ENCODE measurements around the gene HERC2. TPM values are rescaled to one million over a fixed set of nuclear protein-coding genes. Genes with fewer than 3 reads are reported as not detected.
"Not testable (repeated sequence)": the region's sequence is repeated elsewhere in the genome, so short reads cannot be mapped to it uniquely, and the experiment has no call there.

The HERC2 gene
- total and polyA plus RNA-seq, 2 of the 4 experiments (the other 2 are of a cell fraction), result 20.8 to 28.9 TPM

- H3K27ac ChIP-seq (ENCODE audit: insufficient read depth, low read length); H3K18ac ChIP-seq (ENCODE audit: low read depth, low read length); POLR2A ChIA-PET (ENCODE audit: unreplicated experiment); dilution Hi-C loops (cut with HindIII; ENCODE audit: low sequenced_read_pairs, unreplicated experiment); intact Hi-C loops (cut with micrococcal nuclease); H4K8ac ChIP-seq (ENCODE audit: low read depth in 2 of 2, low read length in 2 of 2); H2AFZ ChIP-seq (replicated peaks; ENCODE audit: low read length, poor library complexity); H4K20me1 ChIP-seq (ENCODE audit: insufficient read depth, low read length); H3K79me1 ChIP-seq (ENCODE audit: low read depth in 1 of 2, low read length in 2 of 2); H3K4me1 ChIP-seq (ENCODE audit: control insufficient read depth, insufficient read depth, low read length); H4K91ac ChIP-seq (ENCODE audit: insufficient read depth, low read depth, low read length); CTCF ChIA-PET; H4K5ac ChIP-seq (ENCODE audit: low read depth, low read length); H3K4me3 ChIP-seq (ENCODE audit: insufficient read depth, low read depth, low read length); H2BK5ac ChIP-seq (ENCODE audit: low read depth, low read length, poor library complexity, severe bottlenecking); H2AK5ac ChIP-seq (ENCODE audit: low read depth, low read length); H3K9me1 ChIP-seq (ENCODE audit: insufficient read depth, low read length); H2BK20ac ChIP-seq (ENCODE audit: low read depth, low read length); H3K4me2 ChIP-seq (ENCODE audit: low read depth, low read length); ATAC-seq (ENCODE audit: low read depth); H3K14ac ChIP-seq (replicated peaks; ENCODE audit: low read depth, low read length); H2BK15ac ChIP-seq (ENCODE audit: low read depth, low read length); H3K27me3 ChIP-seq (ENCODE audit: control insufficient read depth, insufficient read depth, low read length); H2AK9ac ChIP-seq (replicated peaks; ENCODE audit: low read depth, low read length, poor library complexity); in situ Hi-C loops (cut with MboI; ENCODE audit: low sequenced_read_pairs); BruUV-seq (replicated peaks); H3K56ac ChIP-seq (ENCODE audit: extremely low read depth, insufficient read depth, low read length); H3K4ac ChIP-seq (ENCODE audit: low read depth, low read length); H2BK120ac ChIP-seq (ENCODE audit: low read depth, low read length); H3K23ac ChIP-seq (ENCODE audit: low read depth, low read length); H3K9me3 ChIP-seq (ENCODE audit: control insufficient read depth, insufficient read depth, low read length); H3K36me3 ChIP-seq (ENCODE audit: control insufficient read depth, insufficient read depth, low read length); DNase-seq; H3K9ac ChIP-seq (ENCODE audit: low read depth, low read length): not testable (repeated sequence)
- no CpG with 5 or more reads among the region's 2 CpGs for WGBS, 2 experiments (ENCODE audit: extremely low coverage in 2 of 2, insufficient read length in 1 of 2)
Measured at GRCh38 chr15:28305700-28306099, 16.3 kb downstream of the HERC2 start.

DNA sequence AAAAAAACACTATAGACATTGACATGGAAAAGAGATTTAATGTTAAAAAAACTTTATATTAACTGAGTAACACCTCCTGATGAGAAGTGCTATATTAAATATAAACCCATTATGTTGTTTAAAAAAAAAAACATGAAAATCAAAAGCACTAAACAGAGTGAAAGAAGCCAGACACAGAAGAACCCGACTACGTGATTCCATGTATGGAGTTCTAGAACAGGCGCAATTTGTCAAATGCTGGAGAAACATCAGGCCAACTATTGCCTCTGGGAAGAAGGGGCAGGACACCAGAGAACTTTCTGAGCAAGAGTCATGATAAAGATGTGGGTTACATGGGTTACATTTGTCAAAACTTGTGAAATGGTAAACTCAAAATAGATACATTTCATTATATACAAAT lies 24.5 kb downstream of the HERC2 start:
- BruUV-seq (replicated peaks), result not testable (repeated sequence)

More for the DNA sequence above, 24.5 kb downstream of the HERC2 start:
- H2AFZ ChIP-seq (replicated peaks; ENCODE audit: low read length, poor library complexity); H3K4me2 ChIP-seq (ENCODE audit: low read depth, low read length); H3K27me3 ChIP-seq (ENCODE audit: control insufficient read depth, insufficient read depth, low read length); H2BK15ac ChIP-seq (ENCODE audit: low read depth, low read length); H2BK5ac ChIP-seq (ENCODE audit: low read depth, low read length, poor library complexity, severe bottlenecking); intact Hi-C loops (cut with micrococcal nuclease); ATAC-seq (ENCODE audit: low read depth); H3K56ac ChIP-seq (ENCODE audit: extremely low read depth, insufficient read depth, low read length); H4K91ac ChIP-seq (ENCODE audit: insufficient read depth, low read depth, low read length); H3K79me1 ChIP-seq (ENCODE audit: low read depth in 1 of 2, low read length in 2 of 2); H4K20me1 ChIP-seq (ENCODE audit: insufficient read depth, low read length); H3K9me3 ChIP-seq (ENCODE audit: control insufficient read depth, insufficient read depth, low read length); H2AK5ac ChIP-seq (ENCODE audit: low read depth, low read length); H3K4me1 ChIP-seq (ENCODE audit: control insufficient read depth, insufficient read depth, low read length); H4K8ac ChIP-seq (ENCODE audit: low read depth in 2 of 2, low read length in 2 of 2); POLR2A ChIA-PET (ENCODE audit: unreplicated experiment); H3K23ac ChIP-seq (ENCODE audit: low read depth, low read length); DNase-seq; H2BK120ac ChIP-seq (ENCODE audit: low read depth, low read length); CTCF ChIA-PET; dilution Hi-C loops (cut with HindIII; ENCODE audit: low sequenced_read_pairs, unreplicated experiment); H2AK9ac ChIP-seq (replicated peaks; ENCODE audit: low read depth, low read length, poor library complexity); H3K14ac ChIP-seq (replicated peaks; ENCODE audit: low read depth, low read length); in situ Hi-C loops (cut with MboI; ENCODE audit: low sequenced_read_pairs); H3K36me3 ChIP-seq (ENCODE audit: control insufficient read depth, insufficient read depth, low read length); H3K9ac ChIP-seq (ENCODE audit: low read depth, low read length); H3K9me1 ChIP-seq (ENCODE audit: insufficient read depth, low read length); H3K4ac ChIP-seq (ENCODE audit: low read depth, low read length); H3K27ac ChIP-seq (ENCODE audit: insufficient read depth, low read length); H2BK20ac ChIP-seq (ENCODE audit: low read depth, low read length); H3K4me3 ChIP-seq (ENCODE audit: insufficient read depth, low read depth, low read length); H4K5ac ChIP-seq (ENCODE audit: low read depth, low read length); H3K18ac ChIP-seq (ENCODE audit: low read depth, low read length): not testable (repeated sequence)
- WGBS, 2 experiments (ENCODE audit: extremely low coverage in 2 of 2, insufficient read length in 1 of 2), result no CpG with 5 or more reads among the region's 3 CpGs
